MM.1S (cell line): ENCODE data around the gene SLC7A8.

Source experiments
- EZH2 ChIP-seq: fragments of 300-600 bp; sonication (generic); optimal IDR thresholded peaks from 2 replicates; pipeline ENCODE3; 2017; ENCODE audit warnings: low read depth, mild to moderate bottlenecking, antibody characterized with exemption, low read length, mixed read lengths
- TF ChIP-seq, protein P1 (sequence below): fragments of 300-600 bp; sonication (generic); IDR thresholded peaks from 2 replicates; pipeline ENCODE4 v1.5.1; 2016; ENCODE audit warnings: antibody characterized with exemption, low read length, mixed read lengths

DNA sequence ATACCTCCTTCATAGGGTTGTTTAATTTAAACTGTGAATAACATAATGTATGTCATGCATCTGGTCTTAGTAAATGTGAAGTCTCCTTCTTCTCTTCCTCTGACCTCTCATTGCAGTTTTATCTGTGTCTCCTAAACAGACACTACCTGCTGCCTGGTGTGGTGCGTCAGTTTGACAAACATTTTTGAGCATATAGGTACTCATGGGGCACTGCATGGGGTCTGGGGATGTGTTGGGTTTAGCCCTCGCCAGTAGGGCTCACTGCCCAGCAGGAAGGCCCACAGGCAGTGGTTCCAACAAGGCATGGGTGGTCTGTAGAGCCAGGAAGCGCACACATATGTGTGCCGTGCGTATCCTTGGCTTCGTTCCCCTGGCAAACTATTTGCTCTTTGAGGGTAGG is 61.4 kb downstream of the SLC7A8 start:
- TF ChIP-seq EZH2, result no peak
- TF ChIP-seq, protein P1, sequence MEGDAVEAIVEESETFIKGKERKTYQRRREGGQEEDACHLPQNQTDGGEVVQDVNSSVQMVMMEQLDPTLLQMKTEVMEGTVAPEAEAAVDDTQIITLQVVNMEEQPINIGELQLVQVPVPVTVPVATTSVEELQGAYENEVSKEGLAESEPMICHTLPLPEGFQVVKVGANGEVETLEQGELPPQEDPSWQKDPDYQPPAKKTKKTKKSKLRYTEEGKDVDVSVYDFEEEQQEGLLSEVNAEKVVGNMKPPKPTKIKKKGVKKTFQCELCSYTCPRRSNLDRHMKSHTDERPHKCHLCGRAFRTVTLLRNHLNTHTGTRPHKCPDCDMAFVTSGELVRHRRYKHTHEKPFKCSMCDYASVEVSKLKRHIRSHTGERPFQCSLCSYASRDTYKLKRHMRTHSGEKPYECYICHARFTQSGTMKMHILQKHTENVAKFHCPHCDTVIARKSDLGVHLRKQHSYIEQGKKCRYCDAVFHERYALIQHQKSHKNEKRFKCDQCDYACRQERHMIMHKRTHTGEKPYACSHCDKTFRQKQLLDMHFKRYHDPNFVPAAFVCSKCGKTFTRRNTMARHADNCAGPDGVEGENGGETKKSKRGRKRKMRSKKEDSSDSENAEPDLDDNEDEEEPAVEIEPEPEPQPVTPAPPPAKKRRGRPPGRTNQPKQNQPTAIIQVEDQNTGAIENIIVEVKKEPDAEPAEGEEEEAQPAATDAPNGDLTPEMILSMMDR, result no peak
